Suprapubic skin (tissue), 4 donors: ENCODE measurements around the gene CAPN9. TPM values are rescaled to one million over a fixed set of nuclear protein-coding genes. Genes with fewer than 3 reads are reported as not detected.

Experiments
- DNase-seq, 2 donors: peaks; one replicate each; pipeline ENCODE4 v3.0.0-alpha.2; 2019; ENCODE audit warnings: low spot score in 2 of 2
- H3K27ac ChIP-seq: fragments of 200-600 bp; sonication (generic); one replicate; pipeline ENCODE4 v1.5.1; 2019
- H3K27me3 ChIP-seq: fragments of 200-600 bp; sonication (generic); one replicate; pipeline ENCODE4 v1.5.1; 2019
- H3K36me3 ChIP-seq: fragments of 200-600 bp; sonication (generic); one replicate; pipeline ENCODE4 v1.5.1; 2019
- H3K4me1 ChIP-seq: fragments of 200-600 bp; sonication (generic); one replicate; pipeline ENCODE4 v1.5.1; 2019
- H3K4me3 ChIP-seq: fragments of 200-600 bp; sonication (generic); one replicate; pipeline ENCODE4 v1.5.1; 2019; ENCODE audit warnings: mild to moderate bottlenecking
- H3K9me3 ChIP-seq: fragments of 200-600 bp; sonication (generic); one replicate; pipeline ENCODE4 v1.5.1; 2019
- EP300 ChIP-seq: sonication (generic); formaldehyde crosslinking; IDR thresholded peaks from one replicate; pipeline ENCODE4 v1.6.1; 2017; ENCODE audit warnings: antibody characterized with exemption
- POLR2A ChIP-seq, 2 donors: fragments of 450-650 bp; IDR thresholded peaks; one replicate each; pipeline ENCODE4 v1.6.1; 2017; ENCODE audit warnings: antibody characterized with exemption in 2 of 2, mild to moderate bottlenecking in 2 of 2, moderate library complexity in 2 of 2
- POLR2AphosphoS5 ChIP-seq, 3 donors: sonication (generic); formaldehyde crosslinking; IDR thresholded peaks; one replicate each; pipeline ENCODE4 v1.6.1; 2017; ENCODE audit warnings: antibody characterized with exemption in 3 of 3
- WGBS: methylation state at CpG from one replicate; pipeline ENCODE4 v1.1.5; 2018; 5-methylcytosine and 5-hydroxymethylcytosine counted together
- total RNA-seq, 4 donors: library from RNA; depleted of rRNA; stranded (reverse); fragments of >200 nt; gene quantifications; one replicate each; pipeline ENCODE4 v1.1.0, GENCODE V29; 2016
- TF ChIP-seq, protein P1 (sequence below), 2 donors: fragments of 200-600 bp in 1 of 2; fragments of 450-650 bp in 1 of 2; sonication (generic) in 1 of 2; IDR thresholded peaks; one replicate each; pipeline ENCODE4 v1.5.1; 2016 to 2019; ENCODE audit warnings: antibody characterized with exemption in 2 of 2, mild to moderate bottlenecking in 1 of 2, moderate library complexity in 1 of 2

CAPN9 gene
- total RNA-seq, 4 donors from 2014 or later = 0.48 to 4.2 TPM; not detected in 2

DNA sequence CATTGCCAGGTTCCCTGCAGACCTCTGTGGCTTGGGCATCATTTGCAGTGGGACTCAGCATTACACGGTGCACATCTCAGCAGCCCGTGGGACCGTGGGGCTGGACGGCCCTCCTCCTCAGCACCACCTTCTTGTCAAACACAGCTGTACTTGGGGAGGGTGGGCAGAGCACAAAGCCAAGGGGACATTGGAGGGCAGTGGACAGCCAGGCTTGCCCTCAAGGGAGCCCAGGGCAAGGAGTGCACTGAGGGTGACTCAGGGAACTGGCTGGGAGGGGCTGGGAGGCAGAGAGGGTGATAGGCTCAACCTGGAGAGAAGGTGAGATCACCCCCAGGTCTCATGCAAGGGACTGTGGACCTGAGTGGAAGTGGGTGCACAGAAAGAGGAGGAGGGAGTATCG lies 3.4 kb downstream of the CAPN9 start:
- peak in 1 of 2 donors; percentile 56 for DNase-seq
- no peak for TF ChIP-seq POLR2AphosphoS5 (IDR thresholded peaks at IDR 0.05)
- TF ChIP-seq, protein P1, sequence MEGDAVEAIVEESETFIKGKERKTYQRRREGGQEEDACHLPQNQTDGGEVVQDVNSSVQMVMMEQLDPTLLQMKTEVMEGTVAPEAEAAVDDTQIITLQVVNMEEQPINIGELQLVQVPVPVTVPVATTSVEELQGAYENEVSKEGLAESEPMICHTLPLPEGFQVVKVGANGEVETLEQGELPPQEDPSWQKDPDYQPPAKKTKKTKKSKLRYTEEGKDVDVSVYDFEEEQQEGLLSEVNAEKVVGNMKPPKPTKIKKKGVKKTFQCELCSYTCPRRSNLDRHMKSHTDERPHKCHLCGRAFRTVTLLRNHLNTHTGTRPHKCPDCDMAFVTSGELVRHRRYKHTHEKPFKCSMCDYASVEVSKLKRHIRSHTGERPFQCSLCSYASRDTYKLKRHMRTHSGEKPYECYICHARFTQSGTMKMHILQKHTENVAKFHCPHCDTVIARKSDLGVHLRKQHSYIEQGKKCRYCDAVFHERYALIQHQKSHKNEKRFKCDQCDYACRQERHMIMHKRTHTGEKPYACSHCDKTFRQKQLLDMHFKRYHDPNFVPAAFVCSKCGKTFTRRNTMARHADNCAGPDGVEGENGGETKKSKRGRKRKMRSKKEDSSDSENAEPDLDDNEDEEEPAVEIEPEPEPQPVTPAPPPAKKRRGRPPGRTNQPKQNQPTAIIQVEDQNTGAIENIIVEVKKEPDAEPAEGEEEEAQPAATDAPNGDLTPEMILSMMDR (IDR thresholded peaks at IDR 0.05) = no peak
- no peak for TF ChIP-seq POLR2A (IDR thresholded peaks at IDR 0.05)
- no peak for TF ChIP-seq EP300
- Histone ChIP-seq H3K36me3 (no peaks in the 10 kb centered on the region), H3K9me3 (no peaks in the 10 kb centered on the region), H3K27me3 (no peaks in the 10 kb centered on the region), H3K4me3 (no peak overlapping the region), H3K27ac (no peak overlapping the region), H3K4me1 (peaks cover 12% of the 10 kb centered on the region)
- 92% methylated on average over 2 of the region's 5 CpGs for WGBS

- peaks cover 12% of the 10 kb centered on the region for H3K4me1 ChIP-seq
- no peaks in the 10 kb centered on the region for H3K27me3 ChIP-seq
- H3K9me3 ChIP-seq = no peaks in the 10 kb centered on the region
- no peak for TF ChIP-seq EP300
- TF ChIP-seq POLR2A (IDR thresholded peaks at IDR 0.05) = no peak
- TF ChIP-seq POLR2AphosphoS5 (IDR thresholded peaks at IDR 0.05) = no peak
- TF ChIP-seq, protein P1 (IDR thresholded peaks at IDR 0.05) = no peak
- H3K27ac ChIP-seq = no peak overlapping the region
- 86% methylated on average over 6 of the region's 6 CpGs for WGBS
- H3K4me3 ChIP-seq = no peak overlapping the region
- DNase-seq = peak in 1 of 2 donors; percentile 55
- no peaks in the 10 kb centered on the region for H3K36me3 ChIP-seq
These were observed 3.9 kb downstream of the CAPN9 start for GRCh38 chr1:230750986-230751625.

- DNase-seq = peak in 1 of 2 donors; percentile 74
- TF ChIP-seq, protein P1 (IDR thresholded peaks at IDR 0.05) = no peak
- TF ChIP-seq POLR2A (IDR thresholded peaks at IDR 0.05) (no peak), EP300 (no peak), POLR2AphosphoS5 (IDR thresholded peaks at IDR 0.05) (no peak)
- no peak overlapping the region for H3K4me3 ChIP-seq
- no peak overlapping the region for H3K27ac ChIP-seq
- no peaks in the 10 kb centered on the region for H3K9me3 ChIP-seq
- no peaks in the 10 kb centered on the region for H3K36me3 ChIP-seq
- H3K4me1 ChIP-seq = peaks cover 12% of the 10 kb centered on the region
- no peaks in the 10 kb centered on the region for H3K27me3 ChIP-seq
- 51% methylated on average over 6 of the region's 6 CpGs for WGBS
These were observed 5.2 kb downstream of the CAPN9 start for GRCh38 chr1:230752407-230752806.

DNA sequence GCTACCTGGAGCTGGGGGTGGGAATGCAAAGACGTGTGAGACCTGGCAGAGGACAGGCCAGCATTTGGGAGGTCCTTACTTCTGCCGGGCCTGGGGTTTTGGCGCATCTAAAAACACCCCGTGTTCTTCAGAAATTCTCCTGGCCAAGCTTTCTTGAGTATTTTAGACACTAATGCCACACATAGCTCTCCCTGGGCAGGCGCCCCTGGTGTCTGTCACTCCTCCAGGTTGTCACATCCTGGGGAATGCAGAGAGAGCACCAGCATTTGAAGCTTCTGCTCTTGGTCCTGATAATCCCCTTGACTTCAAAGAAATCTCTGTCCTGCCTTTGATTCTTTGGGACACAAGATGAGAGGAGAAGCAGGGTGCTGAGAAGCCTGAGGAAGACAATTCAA lies 6.0 kb downstream of the CAPN9 start:
- peak overlapping the region; percentile 28 for H3K4me3 ChIP-seq
- H3K9me3 ChIP-seq = no peaks in the 10 kb centered on the region
- WGBS = 82% methylated on average over 5 of the region's 5 CpGs
- no peaks in the 10 kb centered on the region for H3K36me3 ChIP-seq
- H3K4me1 ChIP-seq = peaks cover 12% of the 10 kb centered on the region
- peak in 1 of 2 donors; percentile 55 for DNase-seq
- TF ChIP-seq, protein P1 (IDR thresholded peaks at IDR 0.05) = no peak
- TF ChIP-seq POLR2AphosphoS5 (IDR thresholded peaks at IDR 0.05) = no peak
- no peak for TF ChIP-seq EP300
- no peak for TF ChIP-seq POLR2A (IDR thresholded peaks at IDR 0.05)
- no peak overlapping the region for H3K27ac ChIP-seq
- no peaks in the 10 kb centered on the region for H3K27me3 ChIP-seq

DNA sequence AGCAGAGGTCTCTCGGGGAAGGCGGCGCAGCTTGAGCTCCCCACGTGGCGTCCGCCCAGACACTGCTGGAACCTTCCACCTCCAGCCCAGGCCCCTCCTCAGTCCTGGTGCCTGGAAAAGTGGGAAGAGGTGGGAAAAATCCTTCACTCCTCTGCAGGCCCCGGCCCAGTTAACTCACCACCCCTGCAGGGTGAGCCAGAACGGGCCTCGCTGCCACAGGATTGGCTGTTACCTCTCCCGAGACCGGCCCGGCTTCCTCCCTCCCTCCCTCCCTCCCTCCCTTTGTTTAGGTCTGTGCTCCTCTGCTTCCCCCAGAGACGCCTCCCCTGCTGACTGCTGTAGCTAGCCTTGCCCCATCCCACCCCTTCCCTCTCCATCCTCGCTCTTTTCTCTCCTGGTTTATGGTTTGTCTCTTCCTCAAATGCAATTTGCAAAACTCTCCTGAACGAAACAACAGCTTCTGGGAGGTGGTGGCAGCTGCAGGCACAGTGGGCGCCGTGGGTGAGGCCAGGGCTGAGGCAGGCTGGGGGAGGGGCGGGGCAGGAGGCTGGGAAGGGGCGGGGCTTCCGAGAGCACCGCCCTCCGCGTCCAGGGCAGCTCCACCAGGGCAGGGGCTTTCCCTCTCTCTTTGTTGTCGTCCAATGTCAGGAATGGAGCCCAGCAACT lies 6.5 kb downstream of the CAPN9 start:
- 24% methylated on average over 20 of the region's 24 CpGs for WGBS
- no peaks in the 10 kb centered on the region for H3K36me3 ChIP-seq
- H3K27me3 ChIP-seq = no peaks in the 10 kb centered on the region
- peak in 1 of 2 donors; percentile 74 for DNase-seq
- H3K4me3 ChIP-seq = peak overlapping the region; percentile 28
- no peak for TF ChIP-seq POLR2A (IDR thresholded peaks at IDR 0.05)
- TF ChIP-seq EP300 = no peak
- no peak for TF ChIP-seq POLR2AphosphoS5 (IDR thresholded peaks at IDR 0.05)
- TF ChIP-seq, protein P1 (IDR thresholded peaks at IDR 0.05) = no peak
- H3K27ac ChIP-seq = no peak overlapping the region
- no peaks in the 10 kb centered on the region for H3K9me3 ChIP-seq
- peaks cover 12% of the 10 kb centered on the region for H3K4me1 ChIP-seq
